GM18519 (cell line): ENCODE results near the gene MLIP.
"Not testable (repeated sequence)": the region's sequence is repeated elsewhere in the genome, so short reads cannot be mapped to it uniquely, and the experiment has no call there.

Experiments used
- ATAC-seq: cut with Tn5 transposase; IDR thresholded peaks from one replicate; pipeline ENCODE4 v1.9.1; 2021; ENCODE audit warnings: mild to moderate bottlenecking, moderate library complexity; ENCODE audit not compliant: unreplicated experiment, low FRiP score

The MLIP gene, protein sequence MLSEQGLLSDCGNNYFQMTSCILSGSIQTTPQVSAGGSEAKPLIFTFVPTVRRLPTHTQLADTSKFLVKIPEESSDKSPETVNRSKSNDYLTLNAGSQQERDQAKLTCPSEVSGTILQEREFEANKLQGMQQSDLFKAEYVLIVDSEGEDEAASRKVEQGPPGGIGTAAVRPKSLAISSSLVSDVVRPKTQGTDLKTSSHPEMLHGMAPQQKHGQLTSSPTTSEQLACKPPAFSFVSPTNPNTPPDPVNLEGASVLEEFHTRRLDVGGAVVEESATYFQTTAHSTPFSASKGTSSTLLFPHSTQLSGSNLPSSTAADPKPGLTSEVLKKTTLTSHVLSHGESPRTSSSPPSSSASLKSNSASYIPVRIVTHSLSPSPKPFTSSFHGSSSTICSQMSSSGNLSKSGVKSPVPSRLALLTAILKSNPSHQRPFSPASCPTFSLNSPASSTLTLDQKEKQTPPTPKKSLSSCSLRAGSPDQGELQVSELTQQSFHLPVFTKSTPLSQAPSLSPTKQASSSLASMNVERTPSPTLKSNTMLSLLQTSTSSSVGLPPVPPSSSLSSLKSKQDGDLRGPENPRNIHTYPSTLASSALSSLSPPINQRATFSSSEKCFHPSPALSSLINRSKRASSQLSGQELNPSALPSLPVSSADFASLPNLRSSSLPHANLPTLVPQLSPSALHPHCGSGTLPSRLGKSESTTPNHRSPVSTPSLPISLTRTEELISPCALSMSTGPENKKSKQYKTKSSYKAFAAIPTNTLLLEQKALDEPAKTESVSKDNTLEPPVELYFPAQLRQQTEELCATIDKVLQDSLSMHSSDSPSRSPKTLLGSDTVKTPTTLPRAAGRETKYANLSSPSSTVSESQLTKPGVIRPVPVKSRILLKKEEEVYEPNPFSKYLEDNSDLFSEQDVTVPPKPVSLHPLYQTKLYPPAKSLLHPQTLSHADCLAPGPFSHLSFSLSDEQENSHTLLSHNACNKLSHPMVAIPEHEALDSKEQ

DNA sequence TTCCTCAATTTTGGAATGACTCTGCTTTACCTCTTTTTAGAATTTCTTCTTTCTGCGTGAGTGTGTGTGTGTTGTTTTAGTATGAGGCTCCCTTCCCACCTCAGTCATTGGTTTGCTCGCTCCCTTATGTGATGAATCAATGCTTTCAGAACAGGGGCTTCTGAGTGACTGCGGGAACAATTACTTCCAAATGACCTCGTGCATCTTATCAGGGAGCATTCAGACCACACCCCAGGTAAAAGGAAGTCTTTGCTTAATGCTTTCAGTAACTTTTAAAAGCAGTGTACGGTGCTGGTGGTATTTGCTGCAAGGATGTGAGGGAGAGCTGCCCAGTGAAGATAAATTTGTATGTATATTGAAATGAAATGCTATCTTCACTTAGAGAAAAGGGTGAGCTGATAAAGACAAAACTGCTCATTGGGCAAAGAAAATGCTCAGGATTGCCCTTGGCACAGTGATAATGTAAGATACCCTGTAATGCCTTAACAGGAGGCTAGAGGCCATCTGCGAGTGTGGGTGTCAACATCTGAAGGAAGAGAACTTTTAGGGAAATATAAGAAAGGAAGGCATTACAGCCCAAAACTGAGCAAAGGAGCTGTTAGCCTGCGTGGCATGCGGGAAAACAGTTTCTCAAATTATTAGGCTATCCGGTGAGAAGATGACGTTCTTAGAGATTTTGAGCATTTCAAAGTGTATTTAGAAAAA is at the start of gene MLIP:
Gene MLIP (plus strand): TSS at position 103 of the 705 bp plus-strand sequence. CDS start 37 bp downstream, at position 140.
- no peak for ATAC-seq

- no peak for ATAC-seq
These were observed 48.1 kb upstream of the MLIP start for GRCh38 chr6:54063228-54063539.

- ATAC-seq, result no peak
These were observed 42.5 kb upstream of the MLIP start for GRCh38 chr6:54068694-54069093.

- ATAC-seq, result no peak
These were observed 41.2 kb upstream of the MLIP start for GRCh38 chr6:54070025-54070424.

GRCh38 chr6:54071821-54072340 is 39.4 kb upstream of the MLIP start:
- no peak for ATAC-seq

- no peak for ATAC-seq
These were observed 38.5 kb upstream of the MLIP start for GRCh38 chr6:54072635-54073313.

DNA sequence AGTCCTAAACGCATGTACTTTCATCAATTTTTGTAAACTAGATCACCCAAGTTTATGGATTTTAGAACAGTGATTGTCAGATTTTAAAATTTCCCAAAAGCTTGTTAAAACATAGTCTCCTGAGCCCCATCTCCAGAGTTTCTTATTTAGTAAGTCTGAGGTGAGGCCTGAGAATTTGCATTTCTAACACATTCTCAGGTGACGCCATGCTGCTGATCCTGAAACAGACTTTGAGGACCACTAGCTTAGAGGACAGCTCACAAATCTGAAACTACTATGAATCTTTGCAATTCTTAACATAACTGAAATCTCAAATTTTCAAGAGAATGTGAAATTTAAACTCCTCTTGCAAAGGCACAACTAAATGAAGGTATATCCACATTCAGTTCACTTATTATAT is 37.8 kb upstream of the MLIP start:
- ATAC-seq, result no peak

DNA sequence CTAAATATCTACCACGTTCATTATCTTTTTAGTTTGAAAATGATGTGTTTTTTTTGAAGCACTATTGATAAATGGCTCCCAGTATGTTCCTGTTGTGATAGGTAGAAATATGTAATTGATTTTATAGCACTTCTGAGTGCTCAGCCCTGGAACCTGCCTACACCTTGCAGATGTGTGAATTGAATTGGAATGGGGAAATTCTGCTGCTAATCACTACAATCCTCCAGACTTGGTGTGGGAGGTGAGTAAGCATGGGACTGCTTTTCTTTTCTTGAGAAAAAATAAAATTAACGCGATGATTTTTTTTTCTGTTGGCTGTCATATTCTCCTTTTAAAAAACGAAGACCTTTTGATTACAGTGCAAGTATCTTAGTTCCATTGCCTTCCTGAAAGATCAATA is 37.1 kb upstream of the MLIP start:
- ATAC-seq, result no peak

GRCh38 chr6:54074578-54075195 is 36.6 kb upstream of the MLIP start:
- no peak for ATAC-seq

GRCh38 chr6:54076159-54076789 is 35.0 kb upstream of the MLIP start:
- ATAC-seq, result no peak

DNA sequence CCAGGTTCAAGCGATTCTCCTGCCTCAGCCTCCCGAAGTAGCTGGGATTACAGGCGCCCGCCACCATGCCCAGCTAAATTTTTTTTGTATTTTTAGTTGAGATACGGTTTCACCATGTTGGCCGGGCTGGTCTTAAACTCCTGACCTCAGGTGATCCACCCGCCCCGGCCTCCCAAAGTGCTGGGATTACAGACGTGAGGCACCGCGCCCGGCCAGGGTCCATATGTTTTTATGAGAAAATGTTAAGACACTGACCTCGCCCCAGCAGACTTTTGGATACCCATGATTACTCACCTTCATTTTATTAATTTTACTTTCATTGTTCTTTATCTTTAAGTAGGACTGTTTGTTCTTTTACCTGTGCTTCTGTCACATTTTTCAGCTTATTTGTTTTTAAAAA is 29.7 kb upstream of the MLIP start:
- ATAC-seq, result not testable (repeated sequence)

GRCh38 chr6:54083287-54083686 is 28.0 kb upstream of the MLIP start:
- ATAC-seq, result no peak

DNA sequence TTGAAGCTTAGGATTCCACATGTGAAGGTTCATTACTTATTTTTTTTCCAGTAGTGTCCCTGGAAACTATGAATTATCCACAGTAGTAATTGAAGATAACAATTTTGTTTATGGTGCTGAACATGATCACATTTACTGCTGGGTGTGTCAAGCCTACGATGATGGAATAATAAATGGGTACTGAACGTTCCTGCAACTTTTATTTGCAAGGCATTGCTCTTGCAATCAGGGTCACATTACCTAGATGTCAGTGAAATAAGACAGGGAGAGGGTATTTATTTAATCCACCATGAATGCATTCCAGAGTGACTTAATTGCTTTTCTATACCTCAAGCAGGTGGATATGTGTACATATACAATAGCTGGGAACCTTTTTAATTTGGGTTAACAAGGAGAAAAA is 27.0 kb upstream of the MLIP start:
- no peak for ATAC-seq

- ATAC-seq, result no peak
These were observed 26.2 kb upstream of the MLIP start for GRCh38 chr6:54085047-54085446.

GRCh38 chr6:54085541-54085940 is 25.7 kb upstream of the MLIP start:
- no peak for ATAC-seq

DNA sequence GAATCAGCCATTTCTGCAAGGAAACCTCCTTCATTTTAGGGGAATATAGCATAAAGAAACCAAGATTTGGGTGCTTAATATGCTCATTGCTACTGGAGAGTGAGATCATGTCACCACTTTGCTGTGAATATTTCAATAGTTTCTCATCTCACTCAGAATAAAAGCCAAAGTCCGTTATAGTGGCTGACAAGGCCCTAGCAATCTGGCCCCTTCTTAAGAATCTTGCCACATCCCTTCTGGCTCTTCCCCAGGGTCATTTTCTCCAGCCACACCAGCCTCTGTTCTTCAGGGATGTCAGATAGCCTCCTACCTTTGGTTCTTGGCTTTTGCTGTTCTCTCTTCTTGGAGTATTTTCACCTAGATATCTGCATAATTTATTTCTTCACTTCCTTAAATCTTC is 24.8 kb upstream of the MLIP start:
- no peak for ATAC-seq

- no peak for ATAC-seq
These were observed 23.5 kb upstream of the MLIP start for GRCh38 chr6:54087721-54088120.

- ATAC-seq, result no peak
These were observed 17.8 kb upstream of the MLIP start for GRCh38 chr6:54093326-54093948.

DNA sequence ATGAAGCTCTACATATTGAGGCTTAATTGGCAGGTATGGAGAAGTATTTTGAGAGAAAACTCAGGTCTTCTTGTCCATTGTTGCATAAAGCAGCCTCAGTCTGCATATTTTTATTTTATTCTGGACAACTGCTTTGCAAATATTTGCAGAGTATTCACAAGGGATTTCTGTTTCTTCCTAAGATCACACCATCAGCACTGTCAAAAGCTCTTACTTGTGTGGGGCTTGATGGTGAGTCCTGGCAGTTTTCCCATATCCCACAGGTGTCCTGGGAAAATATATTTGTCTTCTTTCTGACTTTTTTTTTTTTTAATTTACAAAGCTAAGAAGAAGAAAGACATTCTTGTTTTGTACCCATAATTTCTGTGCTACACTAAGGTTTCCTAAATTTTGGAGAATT is 16.9 kb upstream of the MLIP start:
- no peak for ATAC-seq
